Measurements from ENCODE around the gene CCDC110. TPM values are rescaled to one million over a fixed set of nuclear protein-coding genes. Genes with fewer than 3 reads are reported as not detected.

Gene CCDC110
- total and polyA plus RNA-seq, 2 of the 4 experiments (the other 2 are of a cell fraction): 0.46 to 0.90 TPM

GRCh38 chr4:185473247-185473646 lies 1.7 kb upstream of the CCDC110 start:
- no peak overlapping the region for H3K4me3 ChIP-seq (ENCODE audit: insufficient read depth, low read depth, low read length)
- peaks cover 2% of the 10 kb centered on the region; the same call in 1 of the 2 replicates for H3K27me3 ChIP-seq (ENCODE audit: control insufficient read depth, insufficient read depth, low read length)
- ATAC-seq (ENCODE audit: low read depth) (no peak), DNase-seq (no peak)
- H3K9ac ChIP-seq (ENCODE audit: low read depth, low read length): no peak overlapping the region
- no CpG with 5 or more reads among the region's 8 CpGs for WGBS, 2 experiments (ENCODE audit: extremely low coverage in 2 of 2, insufficient read length in 1 of 2)
- H2BK15ac ChIP-seq (ENCODE audit: low read depth, low read length): no peak overlapping the region
- no peaks in the 10 kb centered on the region for H3K36me3 ChIP-seq (ENCODE audit: control insufficient read depth, insufficient read depth, low read length)
- ChIA-PET CTCF (interaction anchor here (0.8 kb wide), 1 partner anchor 542 kb away, joined by 3 read pairs; no protein-coding TSS in a partner anchor), POLR2A (ENCODE audit: unreplicated experiment) (no interaction called here)
- intact Hi-C loops (cut with micrococcal nuclease) (loop anchor here (5.0 kb wide), 2 partner anchors 64 to 549 kb away; partner anchors contain the start of gene PDLIM3), dilution Hi-C loops (cut with HindIII; ENCODE audit: low sequenced_read_pairs, unreplicated experiment) (no loop called here), in situ Hi-C loops (cut with MboI; ENCODE audit: low sequenced_read_pairs) (no loop called here)
- no peak overlapping the region for H2BK5ac ChIP-seq (ENCODE audit: low read depth, low read length, poor library complexity, severe bottlenecking)
- no peak overlapping the region for H3K27ac ChIP-seq (ENCODE audit: insufficient read depth, low read length)
- no peak overlapping the region for H4K5ac ChIP-seq (ENCODE audit: low read depth, low read length)
- H2AK9ac ChIP-seq (replicated peaks; ENCODE audit: low read depth, low read length, poor library complexity): no peak overlapping the region
- no peak overlapping the region for H2BK20ac ChIP-seq (ENCODE audit: low read depth, low read length)
- no peak overlapping the region for H3K4me2 ChIP-seq (ENCODE audit: low read depth, low read length)
- H3K18ac ChIP-seq (ENCODE audit: low read depth, low read length): no peak overlapping the region
- H4K91ac ChIP-seq (ENCODE audit: insufficient read depth, low read depth, low read length): no peak overlapping the region
- H2BK120ac ChIP-seq (ENCODE audit: low read depth, low read length): no peak overlapping the region
- H3K9me3 ChIP-seq (ENCODE audit: control insufficient read depth, insufficient read depth, low read length): no peaks in the 10 kb centered on the region
- no TSS peak for BruUV-seq (replicated peaks)
- no peak overlapping the region for H3K56ac ChIP-seq (ENCODE audit: extremely low read depth, insufficient read depth, low read length)
- no peak overlapping the region for H3K4ac ChIP-seq (ENCODE audit: low read depth, low read length)
- H3K9me1 ChIP-seq (ENCODE audit: insufficient read depth, low read length): no peaks in the 10 kb centered on the region
- H3K4me1 ChIP-seq (ENCODE audit: control insufficient read depth, insufficient read depth, low read length): no peaks in the 10 kb centered on the region
- no peaks in the 10 kb centered on the region; a peak in 1 of 4 replicates for H3K79me1 ChIP-seq (ENCODE audit: low read depth in 1 of 2, low read length in 2 of 2)
- H2AK5ac ChIP-seq (ENCODE audit: low read depth, low read length): no peak overlapping the region
- H4K8ac ChIP-seq (ENCODE audit: low read depth in 2 of 2, low read length in 2 of 2): no peak overlapping the region
- H3K14ac ChIP-seq (replicated peaks; ENCODE audit: low read depth, low read length): no peak overlapping the region
- H2AFZ ChIP-seq (replicated peaks; ENCODE audit: low read length, poor library complexity): no peak overlapping the region
- TF ChIP-seq BHLHE40 (IDR thresholded peaks at IDR 0.05; ENCODE audit: low read depth, low read length): no peak
- no peak overlapping the region for H3K23ac ChIP-seq (ENCODE audit: low read depth, low read length)
- no peaks in the 10 kb centered on the region for H4K20me1 ChIP-seq (ENCODE audit: insufficient read depth, low read length)
